GM19023 (cell line): Measurements from ENCODE around the gene FAAP20.

Experiments
- ATAC-seq: cut with Tn5 transposase; IDR thresholded peaks from one replicate; pipeline ENCODE4 v1.9.1; 2021; ENCODE audit warnings: mild to moderate bottlenecking, moderate library complexity; ENCODE audit not compliant: unreplicated experiment

The FAAP20 gene

GRCh38 chr1:2180297-2181245 is 14.0 kb downstream of the FAAP20 start:
- ATAC-seq = no peak

GRCh38 chr1:2179283-2180013 is 15.1 kb downstream of the FAAP20 start:
- no peak for ATAC-seq

GRCh38 chr1:2178875-2179274 is 15.7 kb downstream of the FAAP20 start:
- no peak for ATAC-seq

GRCh38 chr1:2177946-2178538 is 16.5 kb downstream of the FAAP20 start:
- ATAC-seq = no peak

- ATAC-seq = no peak
Observed at GRCh38 chr1:2177541-2177940, 17.0 kb downstream of the FAAP20 start.

- no peak for ATAC-seq
Observed at GRCh38 chr1:2176615-2177014, 18.0 kb downstream of the FAAP20 start.

GRCh38 chr1:2175681-2176454 is 18.7 kb downstream of the FAAP20 start:
- ATAC-seq = no peak

- ATAC-seq = no peak
Observed at GRCh38 chr1:2175055-2175414, 19.5 kb downstream of the FAAP20 start.

GRCh38 chr1:2174348-2175054 is 20.1 kb downstream of the FAAP20 start:
- no peak for ATAC-seq

GRCh38 chr1:2173546-2174347 is 20.8 kb downstream of the FAAP20 start:
- ATAC-seq = no peak

- ATAC-seq = no peak
Observed at GRCh38 chr1:2172551-2173146, 21.9 kb downstream of the FAAP20 start.

GRCh38 chr1:2172012-2172411 is 22.6 kb downstream of the FAAP20 start:
- no peak for ATAC-seq

- no peak for ATAC-seq
Observed at GRCh38 chr1:2170211-2170610, 24.4 kb downstream of the FAAP20 start.

- no peak for ATAC-seq
Observed at GRCh38 chr1:2169200-2169836, 25.3 kb downstream of the FAAP20 start.

- ATAC-seq = no peak
Observed at GRCh38 chr1:2168535-2168934, 26.0 kb downstream of the FAAP20 start.

- ATAC-seq = no peak
Observed at GRCh38 chr1:2168090-2168489, 26.5 kb downstream of the FAAP20 start.

- ATAC-seq = no peak
Observed at GRCh38 chr1:2166695-2167094, 27.9 kb downstream of the FAAP20 start.

- no peak for ATAC-seq
Observed at GRCh38 chr1:2166254-2166653, 28.3 kb downstream of the FAAP20 start.

GRCh38 chr1:2165646-2166045 is 28.9 kb downstream of the FAAP20 start:
- no peak for ATAC-seq
